GM23248 (cell line): Measurements from ENCODE around the gene TARBP1. TPM values are rescaled to one million over a fixed set of nuclear protein-coding genes. Genes with fewer than 3 reads are reported as not detected.

Source experiments
- DNase-seq: peaks from one replicate; pipeline ENCODE4 v3.0.0-alpha.2; 2015
- H2AFZ ChIP-seq: fragments of 200-600 bp; sonication (generic); 2 replicates; pipeline ENCODE4 v1.6.1; 2016; ENCODE audit warnings: antibody characterized with exemption
- H3F3A ChIP-seq: fragments of 200-600 bp; sonication (generic); 2 replicates; pipeline ENCODE4 v1.6.1; 2016; ENCODE audit warnings: mild to moderate bottlenecking, antibody characterized with exemption, mixed run types; ENCODE audit not compliant: insufficient read depth
- H3K27ac ChIP-seq: fragments of 200-600 bp; sonication (generic); 2 replicates; pipeline ENCODE4 v1.5.1; 2016; ENCODE audit warnings: mild to moderate bottlenecking
- H3K27me3 ChIP-seq: fragments of 200-600 bp; sonication (generic); replicated peaks from 2 replicates; pipeline ENCODE4 v1.6.1; 2016; ENCODE audit warnings: mild to moderate bottlenecking; ENCODE audit not compliant: insufficient read depth
- H3K36me3 ChIP-seq: fragments of 200-600 bp; sonication (generic); 2 replicates; pipeline ENCODE4 v1.6.1; 2016; ENCODE audit warnings: low read depth, mild to moderate bottlenecking
- H3K4me1 ChIP-seq: fragments of 200-600 bp; sonication (generic); 2 replicates; pipeline ENCODE4 v1.6.1; 2016; ENCODE audit warnings: mild to moderate bottlenecking; ENCODE audit not compliant: insufficient read depth
- H3K4me2 ChIP-seq: fragments of 200-600 bp; sonication (generic); one replicate; pipeline ENCODE4 v1.6.1; 2016; ENCODE audit warnings: mild to moderate bottlenecking; ENCODE audit not compliant: unreplicated experiment
- H3K4me3 ChIP-seq: fragments of 200-600 bp; sonication (generic); 2 replicates; pipeline ENCODE4 v1.5.1; 2016; ENCODE audit warnings: mild to moderate bottlenecking
- H3K79me2 ChIP-seq: fragments of 200-600 bp; sonication (generic); 2 replicates; pipeline ENCODE4 v1.6.1; 2016; ENCODE audit warnings: mild to moderate bottlenecking; ENCODE audit not compliant: insufficient read depth
- H3K9ac ChIP-seq: fragments of 200-600 bp; sonication (generic); 2 replicates; pipeline ENCODE4 v1.6.1; 2016; ENCODE audit warnings: mild to moderate bottlenecking
- H3K9me2 ChIP-seq: fragments of 200-600 bp; sonication (generic); 2 replicates; pipeline ENCODE4 v1.6.1; 2016; ENCODE audit warnings: mixed run types, mild to moderate bottlenecking, moderate library complexity; ENCODE audit not compliant: insufficient read depth
- H3K9me3 ChIP-seq: fragments of 200-600 bp; sonication (generic); one replicate; pipeline ENCODE4 v1.6.1; 2017; ENCODE audit warnings: low read depth
- H4K20me1 ChIP-seq: fragments of 200-600 bp; sonication (generic); 2 replicates; pipeline ENCODE4 v1.6.0; 2016; ENCODE audit not compliant: insufficient read depth
- EZH2 ChIP-seq: fragments of 200-600 bp; sonication (generic); IDR thresholded peaks from 2 replicates; pipeline ENCODE4 v1.6.1; 2018; ENCODE audit warnings: antibody characterized with exemption, mild to moderate bottlenecking; ENCODE audit not compliant: insufficient read depth, poor library complexity, severe bottlenecking
- EZH2phosphoT487 ChIP-seq: fragments of 200-600 bp; sonication (generic); IDR thresholded peaks from 2 replicates; pipeline ENCODE4 v1.6.1; 2018; ENCODE audit warnings: antibody characterized with exemption, moderate library complexity, mild to moderate bottlenecking, low read depth; ENCODE audit not compliant: insufficient read depth
- WGBS, 2 experiments: methylation state at CpG; one replicate each; pipeline ENCODE4 v1.1.6; 2015 to 2017; ENCODE audit warnings: low lambda C conversion rate in 2 of 2, low coverage in 1 of 2; ENCODE audit errors: missing lambda C conversion rate in 2 of 2; 5-methylcytosine and 5-hydroxymethylcytosine counted together
- in situ Hi-C: fragments of 300-500 bp; cut with MboI; formaldehyde crosslinking; loops from 2 replicates; pipeline ENCODE4 v1.15.0; 2020
- polyA plus RNA-seq: library from polyadenylated mRNA; unstranded; fragments of >200 nt; fragmentation: Nextera tagmentation; extraction: Ambion mirVana; gene quantifications from 2 replicates; pipeline ENCODE4 v1.2.1, GENCODE V29; 2016
- total RNA-seq: library from RNA; depleted of rRNA; stranded (reverse); fragments of >200 nt; shearing (Covaris generic); gene quantifications from 2 replicates; pipeline ENCODE4 v1.2.3, GENCODE V29; 2014; rRNA removed

Gene TARBP1
- total and polyA plus RNA-seq, 2 experiments from 2014 or later = 5.2 to 11.9 TPM

- Histone ChIP-seq H3K4me3 (no peak overlapping the region), H2AFZ (no peak overlapping the region), H3K4me2 (no peak overlapping the region), H3K27ac (no peak overlapping the region), H3K9me3 (no peaks in the 10 kb centered on the region), H3K4me1 (no peaks in the 10 kb centered on the region), H4K20me1 (no peaks in the 10 kb centered on the region), H3K36me3 (no peaks in the 10 kb centered on the region), H3K9ac (no peak overlapping the region), H3K9me2 (no peaks in the 10 kb centered on the region), H3K79me2 (no peaks in the 10 kb centered on the region), H3F3A (no peaks in the 10 kb centered on the region), H3K27me3 (no peaks in the 10 kb centered on the region)
- 8 to 14% methylated on average over 4 of the region's 4 CpGs for WGBS, 2 experiments
- no peak for DNase-seq
- in situ Hi-C loops = no loop called here
- TF ChIP-seq EZH2 (no peak), EZH2phosphoT487 (no peak)
Measured at GRCh38 chr1:234348964-234349363, 130.0 kb downstream of the TARBP1 start.

- in situ Hi-C loops = no loop called here
- H3K9ac ChIP-seq = no peak overlapping the region
- H3K27ac ChIP-seq = no peak overlapping the region
- H3K4me3 ChIP-seq = no peak overlapping the region
- WGBS, 2 experiments = 38 to 75% methylated on average over 1 of the region's 1 CpG
- H2AFZ ChIP-seq = no peak overlapping the region
- H3K9me3 ChIP-seq = no peaks in the 10 kb centered on the region
- H4K20me1 ChIP-seq = no peaks in the 10 kb centered on the region
- TF ChIP-seq EZH2 (no peak), EZH2phosphoT487 (no peak)
- no peaks in the 10 kb centered on the region for H3K9me2 ChIP-seq
- H3F3A ChIP-seq = no peaks in the 10 kb centered on the region
- H3K27me3 ChIP-seq = no peaks in the 10 kb centered on the region
- H3K79me2 ChIP-seq = no peaks in the 10 kb centered on the region
- no peak for DNase-seq
- H3K36me3 ChIP-seq = no peaks in the 10 kb centered on the region
- no peak overlapping the region for H3K4me2 ChIP-seq
- H3K4me1 ChIP-seq = no peaks in the 10 kb centered on the region
Measured at GRCh38 chr1:234345237-234345636, 133.7 kb downstream of the TARBP1 start.

- WGBS, 2 experiments = 50 to 54% methylated on average over 5 of the region's 5 CpGs
- no peak for DNase-seq
- H3K27me3 ChIP-seq = no peaks in the 10 kb centered on the region
- no peak overlapping the region for H3K9ac ChIP-seq
- no peaks in the 10 kb centered on the region for H3K36me3 ChIP-seq
- H3K4me2 ChIP-seq = no peak overlapping the region
- no peaks in the 10 kb centered on the region for H3K79me2 ChIP-seq
- H3K9me3 ChIP-seq = no peaks in the 10 kb centered on the region
- H3K27ac ChIP-seq = no peak overlapping the region
- in situ Hi-C loops = no loop called here
- H4K20me1 ChIP-seq = no peaks in the 10 kb centered on the region
- no peaks in the 10 kb centered on the region for H3F3A ChIP-seq
- H2AFZ ChIP-seq = no peak overlapping the region
- no peak overlapping the region for H3K4me3 ChIP-seq
- TF ChIP-seq EZH2 = no peak
- TF ChIP-seq EZH2phosphoT487 = no peak
- no peaks in the 10 kb centered on the region for H3K9me2 ChIP-seq
- no peaks in the 10 kb centered on the region for H3K4me1 ChIP-seq
Measured at GRCh38 chr1:234342774-234343173, 136.2 kb downstream of the TARBP1 start.

Other genes starting within 250 kb of the TARBP1 start
- gene COA6, start 105.7 kb downstream of the TARBP1 start, total RNA-seq = 5.4 and 28.3 TPM in 2 replicates
- 44.7 and 52.2 TPM in 2 replicates for gene COA6, start 105.7 kb downstream of the TARBP1 start, polyA plus RNA-seq
- gene IRF2BP2, start 131.0 kb upstream of the TARBP1 start, total RNA-seq = 60.7 and 69.3 TPM in 2 replicates
- 12.9 and 13.0 TPM in 2 replicates for gene IRF2BP2, start 131.0 kb upstream of the TARBP1 start, polyA plus RNA-seq